Thoracic aorta (tissue), 2 donors: ENCODE data around the gene RIPOR2. TPM values are rescaled to one million over a fixed set of nuclear protein-coding genes. Genes with fewer than 3 reads are reported as not detected.
A peak's percentile ranks its signal among the peaks of the same experiment; 100 is the strongest.

Experiments used
- ATAC-seq: fragments of 150-250 bp; one replicate; pipeline ENCODE4 v1.8.0; 2017; ENCODE audit warnings: low read depth; ENCODE audit not compliant: insufficient number of reproducible peaks, low FRiP score
- DNase-seq: peaks from one replicate; pipeline ENCODE4 v3.0.0-alpha.2; 2020; ENCODE audit warnings: low spot score
- H3K27ac ChIP-seq, 2 donors: fragments of 200-600 bp; sonication (generic); 1 replicate in 1 of 2; 2 replicates in 1 of 2; pipeline ENCODE4 v1.5.1; 2016; ENCODE audit warnings: mild to moderate bottlenecking in 2 of 2, moderate library complexity in 2 of 2
- H3K27me3 ChIP-seq: fragments of 200-600 bp; sonication (generic); replicated peaks from 2 replicates; pipeline ENCODE4 v1.6.0; 2016; ENCODE audit warnings: mild to moderate bottlenecking; ENCODE audit not compliant: insufficient read depth
- H3K36me3 ChIP-seq: fragments of 200-600 bp; sonication (generic); one replicate; pipeline ENCODE4 v1.5.1; 2016
- H3K4me1 ChIP-seq, 2 donors: fragments of 200-600 bp; sonication (generic); 1 replicate in 1 of 2; 2 replicates in 1 of 2; pipeline versions ENCODE4 v1.5.1 to v1.6.0; 2016; ENCODE audit warnings: low read depth in 2 of 2, mild to moderate bottlenecking in 1 of 2; ENCODE audit not compliant: control insufficient read depth in 1 of 2
- H3K4me3 ChIP-seq: fragments of 200-600 bp; sonication (generic); 2 replicates; pipeline ENCODE4 v1.5.1; 2016; ENCODE audit warnings: mild to moderate bottlenecking
- H3K9me3 ChIP-seq: fragments of 200-600 bp; sonication (generic); 2 replicates; pipeline ENCODE4 v1.5.1; 2016
- CTCF ChIP-seq: fragments of 200-600 bp; sonication (generic); IDR thresholded peaks from one replicate; pipeline ENCODE4 v1.5.1; 2019; ENCODE audit warnings: antibody characterized with exemption
- total RNA-seq, 2 donors: library from RNA; depleted of rRNA; stranded (reverse); fragments of >200 nt; gene quantifications; one replicate each; pipeline versions ENCODE4 v1.1.0 to v1.2.3, GENCODE V29; 2016

The RIPOR2 gene
- total RNA-seq, result 1 to 10 TPM; 6.0 to 9.9 TPM

- H3K27ac ChIP-seq, result no peak within 1 kb of the TSS
- no peaks in the 10 kb centered on the region for H3K27me3 ChIP-seq
- DNase-seq (no peak), ATAC-seq (no peak)
- H3K36me3 ChIP-seq, result no peaks in the 10 kb centered on the region
- H3K9me3 ChIP-seq, result no peaks in the 10 kb centered on the region
- H3K4me1 ChIP-seq, result peaks cover 3 to 7% of the 10 kb centered on the region in 2 donors
- TF ChIP-seq CTCF, result no peak
- peak within 1 kb of the TSS; percentile 0 for H3K4me3 ChIP-seq
These were observed at the start of gene RIPOR2 for GRCh38 chr6:24935366-24936152. TSS of gene RIPOR2 (minus strand) at chr6:24935960. CDS start at chr6:24935898, 62 bp downstream.

- no peak overlapping the region for H3K4me3 ChIP-seq
- no peak for DNase-seq
- no peak for TF ChIP-seq CTCF
- H3K4me1 ChIP-seq, result no peaks in the 10 kb centered on the region
- ATAC-seq, result no peak
- H3K27me3 ChIP-seq, result no peaks in the 10 kb centered on the region
- no peaks in the 10 kb centered on the region for H3K36me3 ChIP-seq
- H3K9me3 ChIP-seq, result no peaks in the 10 kb centered on the region
- H3K27ac ChIP-seq, result no peak overlapping the region
These were observed 49.6 kb upstream of the RIPOR2 start for GRCh38 chr6:24985323-24985722.

- ATAC-seq, result no peak
- H3K27ac ChIP-seq, result no peak overlapping the region
These were observed 46.5 kb upstream of the RIPOR2 start for GRCh38 chr6:24982231-24982630.

GRCh38 chr6:24981386-24981760 is 45.6 kb upstream of the RIPOR2 start:
- Histone ChIP-seq H3K27ac (no peak overlapping the region), H3K4me1 (no peaks in the 10 kb centered on the region)
- ATAC-seq, result no peak

More at GRCh38 chr6:24982231-24982630, 46.5 kb upstream of the RIPOR2 start:
- no peaks in the 10 kb centered on the region for H3K4me1 ChIP-seq
- no peak for TF ChIP-seq CTCF
- no peak overlapping the region for H3K4me3 ChIP-seq
- H3K36me3 ChIP-seq, result no peaks in the 10 kb centered on the region
- H3K27me3 ChIP-seq, result no peaks in the 10 kb centered on the region
- no peak for DNase-seq
- no peaks in the 10 kb centered on the region for H3K9me3 ChIP-seq

More at GRCh38 chr6:24981386-24981760, 45.6 kb upstream of the RIPOR2 start:
- Histone ChIP-seq H3K9me3 (no peaks in the 10 kb centered on the region), H3K4me3 (no peak overlapping the region), H3K36me3 (no peaks in the 10 kb centered on the region), H3K27me3 (no peaks in the 10 kb centered on the region)
- DNase-seq, result no peak
- no peak for TF ChIP-seq CTCF
